HepG2 (cell line): Measurements from ENCODE around the gene F12. TPM values are rescaled to one million over a fixed set of nuclear protein-coding genes. Genes with fewer than 3 reads are reported as not detected.

Experiments
- GZF1 ChIP-seq: sonication (generic); formaldehyde crosslinking; IDR thresholded peaks from 2 replicates; pipeline ENCODE4 v1.5.1; 2020; ENCODE audit warnings: mild to moderate bottlenecking, missing genetic modification reagents
- MYC ChIP-seq: sonication (generic); formaldehyde crosslinking; IDR thresholded peaks from 2 replicates; pipeline ENCODE4 v1.9.0; 2021; ENCODE audit warnings: missing genetic modification reagents, borderline replicate concordance
- PHF5A ChIP-seq: IDR thresholded peaks from one replicate; pipeline ENCODE4 v1.6.1; 2018; ENCODE audit warnings: low read depth, missing genetic modification reagents; ENCODE audit not compliant: unreplicated experiment
- PRMT3 ChIP-seq: sonication (generic); formaldehyde crosslinking; IDR thresholded peaks from 2 replicates; pipeline ENCODE4 v1.8.1; 2022; ENCODE audit warnings: low read depth, mild to moderate bottlenecking, moderate library complexity, missing genetic modification reagents, borderline replicate concordance
- RARA ChIP-seq: IDR thresholded peaks from 2 replicates; pipeline ENCODE4 v1.6.1; 2016; ENCODE audit warnings: missing genetic modification reagents, missing compliant biosample characterization
- THYN1 ChIP-seq: sonication (generic); formaldehyde crosslinking; IDR thresholded peaks from 2 replicates; pipeline ENCODE4 v1.8.1; 2023; ENCODE audit warnings: low read depth, mild to moderate bottlenecking, moderate library complexity, missing genetic modification reagents, borderline replicate concordance
- ZNF256 ChIP-seq: sonication (generic); formaldehyde crosslinking; conservative IDR thresholded peaks from 2 replicates; pipeline ENCODE4 v1.4.0; 2020; ENCODE audit warnings: missing genetic modification reagents
- ZNF569 ChIP-seq: sonication (generic); formaldehyde crosslinking; IDR thresholded peaks from 2 replicates; pipeline ENCODE4 v1.5.0; 2020; ENCODE audit warnings: mild to moderate bottlenecking, missing genetic modification reagents, moderate library complexity, borderline replicate concordance
- ZNF746 ChIP-seq: sonication (generic); formaldehyde crosslinking; IDR thresholded peaks from 2 replicates; pipeline ENCODE4 v1.8.0; 2022; ENCODE audit warnings: mild to moderate bottlenecking, missing genetic modification reagents
- polyA plus RNA-seq, 8 experiments: library from polyadenylated mRNA; depleted of rRNA in 3 of 8; stranded (reverse) in 7 of 8; unstranded in 1 of 8; fragments of >200 nt; fragmentation: Illumina TruSeq in 4 of 8; extraction: Trizol in 4 of 8; gene quantifications; 2 replicates each; pipeline versions ENCODE4 v1.2.1 to v1.2.3, GENCODE V29; 2011 to 2016; ENCODE audit warnings: low read depth in 4 of 8, missing spikeins in 1 of 8, mixed read lengths in 1 of 8; ENCODE audit not compliant: insufficient read depth in 1 of 8
- total RNA-seq, 5 experiments: library from RNA; depleted of rRNA; stranded (reverse); fragments of >200 nt; fragmentation: Illumina TruSeq; extraction: Trizol; gene quantifications; 2 replicates each; pipeline ENCODE4 v1.2.3, GENCODE V29; 2016; ENCODE audit warnings: low read depth in 1 of 5
- TF ChIP-seq, protein P1 (sequence below): sonication (generic); formaldehyde crosslinking; IDR thresholded peaks from 2 replicates; pipeline ENCODE4 v1.9.0; 2021; ENCODE audit warnings: missing genetic modification reagents, borderline replicate concordance
- TF ChIP-seq, protein P2 (sequence below), 2 experiments: fragments of 450-650 bp in 1 of 2; sonication (generic) in 1 of 2; formaldehyde crosslinking in 1 of 2; IDR thresholded peaks; 2 replicates each; pipeline versions ENCODE4 v1.6.1 to v1.8.0; 2016 to 2022; ENCODE audit warnings: antibody characterized with exemption in 1 of 2, mild to moderate bottlenecking in 1 of 2, missing genetic modification reagents in 1 of 2
- TF ChIP-seq, protein P3 (sequence below): sonication (generic); formaldehyde crosslinking; IDR thresholded peaks from 2 replicates; pipeline ENCODE4 v1.4.0; 2020; ENCODE audit warnings: missing genetic modification reagents, borderline replicate concordance

Gene F12
- total and polyA plus RNA-seq, 2 of the 13 experiments (the other 11 are each of a cell fraction or from before 2014, with no cell fraction given): 2.5 to 3.0 TPM

DNA sequence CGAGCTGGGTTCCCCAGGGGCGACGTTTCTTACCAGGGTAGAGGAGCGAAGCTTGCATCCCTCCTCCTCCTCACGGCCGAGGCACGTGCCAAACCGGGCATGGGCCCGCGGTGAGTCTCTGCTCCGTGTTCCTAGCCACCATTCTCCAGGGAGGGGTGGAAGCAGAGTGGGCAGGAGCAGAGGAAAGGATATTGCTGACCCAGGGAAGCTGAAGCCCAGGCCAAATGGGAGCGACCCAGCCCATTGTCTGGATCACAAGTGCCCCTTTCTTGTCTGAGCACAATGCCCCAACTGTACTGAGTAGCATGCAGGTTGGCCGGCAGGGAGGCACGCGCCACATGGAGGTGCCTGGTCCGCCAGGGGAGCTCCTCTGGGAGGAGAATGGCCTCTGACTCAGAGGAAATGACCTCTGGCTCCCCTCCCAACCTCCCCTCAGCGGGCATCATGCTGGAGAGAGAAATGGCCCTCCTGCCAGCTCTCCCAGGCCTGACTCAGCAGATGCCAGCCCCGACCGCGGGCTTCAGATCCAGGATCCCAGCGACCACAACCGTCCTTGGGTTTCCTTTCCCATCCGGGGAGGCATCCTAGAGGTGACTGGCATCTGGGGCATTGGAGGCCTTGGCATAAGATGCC, 38.4 kb upstream of the F12 start (continued):
- TF ChIP-seq, protein P1, sequence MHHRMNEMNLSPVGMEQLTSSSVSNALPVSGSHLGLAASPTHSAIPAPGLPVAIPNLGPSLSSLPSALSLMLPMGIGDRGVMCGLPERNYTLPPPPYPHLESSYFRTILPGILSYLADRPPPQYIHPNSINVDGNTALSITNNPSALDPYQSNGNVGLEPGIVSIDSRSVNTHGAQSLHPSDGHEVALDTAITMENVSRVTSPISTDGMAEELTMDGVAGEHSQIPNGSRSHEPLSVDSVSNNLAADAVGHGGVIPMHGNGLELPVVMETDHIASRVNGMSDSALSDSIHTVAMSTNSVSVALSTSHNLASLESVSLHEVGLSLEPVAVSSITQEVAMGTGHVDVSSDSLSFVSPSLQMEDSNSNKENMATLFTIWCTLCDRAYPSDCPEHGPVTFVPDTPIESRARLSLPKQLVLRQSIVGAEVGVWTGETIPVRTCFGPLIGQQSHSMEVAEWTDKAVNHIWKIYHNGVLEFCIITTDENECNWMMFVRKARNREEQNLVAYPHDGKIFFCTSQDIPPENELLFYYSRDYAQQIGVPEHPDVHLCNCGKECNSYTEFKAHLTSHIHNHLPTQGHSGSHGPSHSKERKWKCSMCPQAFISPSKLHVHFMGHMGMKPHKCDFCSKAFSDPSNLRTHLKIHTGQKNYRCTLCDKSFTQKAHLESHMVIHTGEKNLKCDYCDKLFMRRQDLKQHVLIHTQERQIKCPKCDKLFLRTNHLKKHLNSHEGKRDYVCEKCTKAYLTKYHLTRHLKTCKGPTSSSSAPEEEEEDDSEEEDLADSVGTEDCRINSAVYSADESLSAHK: no peak
- TF ChIP-seq ZNF569 (CRISPR knock-in tag) (no peak), MYC (CRISPR knock-in tag) (peak; percentile 84), RARA (peak; percentile 74), PRMT3 (CRISPR knock-in tag) (no peak), ZNF256 (CRISPR knock-in tag) (no peak), ZNF746 (CRISPR knock-in tag) (no peak), GZF1 (no peak), THYN1 (CRISPR knock-in tag) (no peak), PHF5A (CRISPR knock-in tag) (no peak)
- TF ChIP-seq, protein P2, sequence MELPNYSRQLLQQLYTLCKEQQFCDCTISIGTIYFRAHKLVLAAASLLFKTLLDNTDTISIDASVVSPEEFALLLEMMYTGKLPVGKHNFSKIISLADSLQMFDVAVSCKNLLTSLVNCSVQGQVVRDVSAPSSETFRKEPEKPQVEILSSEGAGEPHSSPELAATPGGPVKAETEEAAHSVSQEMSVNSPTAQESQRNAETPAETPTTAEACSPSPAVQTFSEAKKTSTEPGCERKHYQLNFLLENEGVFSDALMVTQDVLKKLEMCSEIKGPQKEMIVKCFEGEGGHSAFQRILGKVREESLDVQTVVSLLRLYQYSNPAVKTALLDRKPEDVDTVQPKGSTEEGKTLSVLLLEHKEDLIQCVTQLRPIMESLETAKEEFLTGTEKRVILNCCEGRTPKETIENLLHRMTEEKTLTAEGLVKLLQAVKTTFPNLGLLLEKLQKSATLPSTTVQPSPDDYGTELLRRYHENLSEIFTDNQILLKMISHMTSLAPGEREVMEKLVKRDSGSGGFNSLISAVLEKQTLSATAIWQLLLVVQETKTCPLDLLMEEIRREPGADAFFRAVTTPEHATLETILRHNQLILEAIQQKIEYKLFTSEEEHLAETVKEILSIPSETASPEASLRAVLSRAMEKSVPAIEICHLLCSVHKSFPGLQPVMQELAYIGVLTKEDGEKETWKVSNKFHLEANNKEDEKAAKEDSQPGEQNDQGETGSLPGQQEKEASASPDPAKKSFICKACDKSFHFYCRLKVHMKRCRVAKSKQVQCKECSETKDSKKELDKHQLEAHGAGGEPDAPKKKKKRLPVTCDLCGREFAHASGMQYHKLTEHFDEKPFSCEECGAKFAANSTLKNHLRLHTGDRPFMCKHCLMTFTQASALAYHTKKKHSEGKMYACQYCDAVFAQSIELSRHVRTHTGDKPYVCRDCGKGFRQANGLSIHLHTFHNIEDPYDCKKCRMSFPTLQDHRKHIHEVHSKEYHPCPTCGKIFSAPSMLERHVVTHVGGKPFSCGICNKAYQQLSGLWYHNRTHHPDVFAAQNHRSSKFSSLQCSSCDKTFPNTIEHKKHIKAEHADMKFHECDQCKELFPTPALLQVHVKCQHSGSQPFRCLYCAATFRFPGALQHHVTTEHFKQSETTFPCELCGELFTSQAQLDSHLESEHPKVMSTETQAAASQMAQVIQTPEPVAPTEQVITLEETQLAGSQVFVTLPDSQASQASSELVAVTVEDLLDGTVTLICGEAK (IDR thresholded peaks at IDR 0.05): no peak
- TF ChIP-seq, protein P2 (CRISPR knock-in tag; IDR thresholded peaks at IDR 0.05): 0 out of 2 replicates have a peak, but pooled peaks have one; percentile 52
- TF ChIP-seq, protein P3, sequence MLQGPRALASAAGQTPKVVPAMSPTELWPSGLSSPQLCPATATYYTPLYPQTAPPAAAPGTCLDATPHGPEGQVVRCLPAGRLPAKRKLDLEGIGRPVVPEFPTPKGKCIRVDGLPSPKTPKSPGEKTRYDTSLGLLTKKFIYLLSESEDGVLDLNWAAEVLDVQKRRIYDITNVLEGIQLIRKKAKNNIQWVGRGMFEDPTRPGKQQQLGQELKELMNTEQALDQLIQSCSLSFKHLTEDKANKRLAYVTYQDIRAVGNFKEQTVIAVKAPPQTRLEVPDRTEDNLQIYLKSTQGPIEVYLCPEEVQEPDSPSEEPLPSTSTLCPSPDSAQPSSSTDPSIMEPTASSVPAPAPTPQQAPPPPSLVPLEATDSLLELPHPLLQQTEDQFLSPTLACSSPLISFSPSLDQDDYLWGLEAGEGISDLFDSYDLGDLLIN (CRISPR knock-in tag): no peak
